Measurements from ENCODE around the gene KAT8. TPM values are rescaled to one million over a fixed set of nuclear protein-coding genes. Genes with fewer than 3 reads are reported as not detected.
"Not testable (repeated sequence)": the region's sequence is repeated elsewhere in the genome, so short reads cannot be mapped to it uniquely, and the experiment has no call there.

Gene KAT8
- total RNA-seq, 1 donor from 2014 or later: 49.7 TPM

GRCh38 chr16:31099860-31100638, 17.4 kb upstream of the KAT8 start:
- Mint-ChIP-seq H3K27me3 (ENCODE audit: unreplicated experiment) (peaks cover 9% of the 10 kb centered on the region), H3K4me1 (ENCODE audit: unreplicated experiment) (peaks cover 6% of the 10 kb centered on the region), H3K27ac (ENCODE audit: unreplicated experiment) (peak overlapping the region; percentile 31), H3K4me3 (ENCODE audit: unreplicated experiment) (no peak overlapping the region), H3K9me3 (ENCODE audit: unreplicated experiment) (no peaks in the 10 kb centered on the region), H3K36me3 (ENCODE audit: low read depth, unreplicated experiment) (peaks cover 9% of the 10 kb centered on the region)
- TF ChIP-seq, protein P1, sequence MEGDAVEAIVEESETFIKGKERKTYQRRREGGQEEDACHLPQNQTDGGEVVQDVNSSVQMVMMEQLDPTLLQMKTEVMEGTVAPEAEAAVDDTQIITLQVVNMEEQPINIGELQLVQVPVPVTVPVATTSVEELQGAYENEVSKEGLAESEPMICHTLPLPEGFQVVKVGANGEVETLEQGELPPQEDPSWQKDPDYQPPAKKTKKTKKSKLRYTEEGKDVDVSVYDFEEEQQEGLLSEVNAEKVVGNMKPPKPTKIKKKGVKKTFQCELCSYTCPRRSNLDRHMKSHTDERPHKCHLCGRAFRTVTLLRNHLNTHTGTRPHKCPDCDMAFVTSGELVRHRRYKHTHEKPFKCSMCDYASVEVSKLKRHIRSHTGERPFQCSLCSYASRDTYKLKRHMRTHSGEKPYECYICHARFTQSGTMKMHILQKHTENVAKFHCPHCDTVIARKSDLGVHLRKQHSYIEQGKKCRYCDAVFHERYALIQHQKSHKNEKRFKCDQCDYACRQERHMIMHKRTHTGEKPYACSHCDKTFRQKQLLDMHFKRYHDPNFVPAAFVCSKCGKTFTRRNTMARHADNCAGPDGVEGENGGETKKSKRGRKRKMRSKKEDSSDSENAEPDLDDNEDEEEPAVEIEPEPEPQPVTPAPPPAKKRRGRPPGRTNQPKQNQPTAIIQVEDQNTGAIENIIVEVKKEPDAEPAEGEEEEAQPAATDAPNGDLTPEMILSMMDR (IDR thresholded peaks at IDR 0.05; ENCODE audit: unreplicated experiment): no peak
- DNase-seq (ENCODE audit: low spot score): no peak

DNA sequence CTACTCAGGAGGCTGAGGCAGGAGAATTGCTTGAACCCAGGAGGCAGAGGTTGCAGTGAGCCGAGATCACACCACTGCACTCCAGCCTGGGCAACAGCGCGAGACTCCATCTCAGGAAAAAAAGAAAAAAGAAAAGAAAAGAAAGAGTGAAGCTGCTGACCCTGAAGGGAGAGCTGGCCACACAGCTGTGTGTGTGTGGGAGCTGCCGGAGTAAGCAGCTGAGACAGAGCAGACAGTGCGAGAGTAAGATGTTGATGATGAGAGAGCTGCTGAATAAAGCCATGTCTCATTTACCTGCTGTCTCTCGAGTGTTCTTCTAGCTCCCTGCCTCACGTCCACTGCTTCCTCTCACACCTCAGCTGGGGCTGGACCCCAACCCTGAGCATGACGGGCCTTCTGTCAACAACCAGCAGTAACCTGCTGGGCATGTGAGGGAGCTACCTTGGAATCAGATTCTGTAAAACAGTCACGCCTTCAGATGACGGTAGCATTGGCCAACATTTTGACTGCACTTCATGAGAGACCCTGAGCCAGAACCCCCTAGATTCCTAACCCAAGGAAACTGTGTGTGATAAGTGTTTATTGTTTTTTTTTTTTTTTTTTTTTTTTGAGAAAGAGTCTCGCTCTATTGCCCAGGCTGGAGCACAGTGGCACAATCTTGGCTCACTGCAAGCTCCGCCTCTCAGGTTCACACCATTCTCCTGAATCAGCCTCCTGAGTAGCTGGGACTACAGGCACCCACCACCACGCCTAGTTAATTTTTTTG, 16.4 kb upstream of the KAT8 start:
- not testable (repeated sequence) for H3K27ac Mint-ChIP-seq (ENCODE audit: unreplicated experiment); H3K9me3 Mint-ChIP-seq (ENCODE audit: unreplicated experiment); H3K4me3 Mint-ChIP-seq (ENCODE audit: unreplicated experiment); DNase-seq (ENCODE audit: low spot score); H3K27me3 Mint-ChIP-seq (ENCODE audit: unreplicated experiment); H3K4me1 Mint-ChIP-seq (ENCODE audit: unreplicated experiment); H3K36me3 Mint-ChIP-seq (ENCODE audit: low read depth, unreplicated experiment)

- no peak overlapping the region for H3K27ac Mint-ChIP-seq (ENCODE audit: unreplicated experiment)
- DNase-seq (ENCODE audit: low spot score): peak; percentile 93
- TF ChIP-seq, protein P1 (IDR thresholded peaks at IDR 0.05; ENCODE audit: unreplicated experiment): peak; percentile 83
- peaks cover 9% of the 10 kb centered on the region for H3K4me1 Mint-ChIP-seq (ENCODE audit: unreplicated experiment)
- no peaks in the 10 kb centered on the region for H3K9me3 Mint-ChIP-seq (ENCODE audit: unreplicated experiment)
- peaks cover 16% of the 10 kb centered on the region for H3K36me3 Mint-ChIP-seq (ENCODE audit: low read depth, unreplicated experiment)
- no peak overlapping the region for H3K4me3 Mint-ChIP-seq (ENCODE audit: unreplicated experiment)
- H3K27me3 Mint-ChIP-seq (ENCODE audit: unreplicated experiment): peaks cover 21% of the 10 kb centered on the region
Measured at GRCh38 chr16:31105677-31106213, 11.7 kb upstream of the KAT8 start.

DNA sequence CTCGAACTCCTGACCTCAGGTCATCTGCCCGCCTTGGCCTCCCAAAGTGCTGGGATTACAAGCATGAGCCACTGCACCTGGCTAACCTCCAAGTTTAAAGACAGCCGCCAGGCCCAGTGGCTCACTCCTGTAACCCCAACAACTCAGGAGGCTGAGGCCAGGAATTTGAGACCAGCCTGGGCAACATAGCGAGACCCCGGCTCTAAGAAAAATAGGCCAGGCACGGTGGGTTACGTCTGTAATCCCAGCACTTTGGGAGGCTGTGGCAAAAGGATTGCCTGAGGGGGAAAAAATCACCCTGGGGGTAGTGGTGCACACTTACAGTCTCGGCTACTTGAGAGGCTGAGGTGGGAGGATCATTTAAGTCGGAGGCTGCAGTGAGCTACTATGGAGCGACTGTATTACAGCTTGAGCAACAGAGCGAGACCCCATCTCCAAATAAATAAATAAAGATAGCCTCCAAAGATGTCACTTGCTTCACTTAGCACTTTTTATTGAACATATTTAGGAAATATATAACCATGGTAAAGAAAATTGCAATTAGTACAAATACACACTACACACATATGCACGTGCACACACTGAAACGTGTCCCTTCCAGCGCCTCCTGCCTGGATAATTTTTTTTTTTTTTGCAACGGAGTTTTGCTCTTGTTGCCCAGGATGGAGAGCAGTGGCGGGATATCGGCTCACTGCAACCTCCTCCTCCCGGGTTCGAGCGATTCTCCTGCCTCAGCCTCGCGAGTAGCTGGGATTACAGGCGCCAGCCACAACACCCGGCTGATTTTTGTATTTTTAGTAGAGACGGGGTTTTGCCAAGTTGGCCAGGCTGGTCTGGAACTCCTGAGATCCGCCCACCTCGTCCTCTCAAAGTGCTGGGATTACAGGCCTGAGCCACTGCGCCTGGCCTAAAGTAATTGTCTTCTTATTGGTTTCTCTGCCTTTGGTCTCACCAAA, 10.7 kb upstream of the KAT8 start:
- Mint-ChIP-seq H3K9me3 (ENCODE audit: unreplicated experiment) (no peaks in the 10 kb centered on the region), H3K27me3 (ENCODE audit: unreplicated experiment) (peaks cover 20% of the 10 kb centered on the region), H3K4me3 (ENCODE audit: unreplicated experiment) (peak overlapping the region; percentile 97), H3K4me1 (ENCODE audit: unreplicated experiment) (peaks cover 9% of the 10 kb centered on the region), H3K27ac (ENCODE audit: unreplicated experiment) (no peak overlapping the region), H3K36me3 (ENCODE audit: low read depth, unreplicated experiment) (peaks cover 22% of the 10 kb centered on the region)
- DNase-seq (ENCODE audit: low spot score): no peak
- TF ChIP-seq, protein P1 (IDR thresholded peaks at IDR 0.05; ENCODE audit: unreplicated experiment): no peak

DNA sequence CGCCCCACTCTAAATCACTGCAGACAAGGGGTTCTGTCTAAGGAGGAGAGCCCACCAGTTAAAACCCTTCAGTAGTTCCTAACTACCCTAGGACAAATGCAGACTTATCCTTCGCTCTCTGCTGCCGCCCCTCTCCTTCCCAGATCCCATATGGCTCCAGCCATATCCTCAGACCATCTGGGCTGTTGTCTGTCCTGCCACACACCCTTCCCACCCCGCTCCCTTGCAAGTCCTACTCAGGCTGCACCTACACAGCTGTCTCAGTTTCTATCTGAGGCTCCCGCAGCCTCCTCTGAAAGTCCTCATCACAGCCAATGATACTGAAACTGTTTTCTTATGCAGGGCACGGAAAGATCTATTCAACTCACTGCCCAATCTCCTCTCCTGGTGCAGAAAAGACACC, 10.0 kb upstream of the KAT8 start:
- peak overlapping the region; percentile 97 for H3K4me3 Mint-ChIP-seq (ENCODE audit: unreplicated experiment)

More for the DNA sequence above, 10.0 kb upstream of the KAT8 start:
- Mint-ChIP-seq H3K36me3 (ENCODE audit: low read depth, unreplicated experiment) (peaks cover 24% of the 10 kb centered on the region), H3K4me1 (ENCODE audit: unreplicated experiment) (peaks cover 9% of the 10 kb centered on the region), H3K9me3 (ENCODE audit: unreplicated experiment) (no peaks in the 10 kb centered on the region), H3K27ac (ENCODE audit: unreplicated experiment) (peak overlapping the region; percentile 80), H3K27me3 (ENCODE audit: unreplicated experiment) (peaks cover 20% of the 10 kb centered on the region)
- TF ChIP-seq, protein P1 (IDR thresholded peaks at IDR 0.05; ENCODE audit: unreplicated experiment): no peak
- DNase-seq (ENCODE audit: low spot score): no peak

Data from endothelial cell (in vitro differentiated cells).